HEK293 (cell line): ENCODE measurements around the gene PVALEF.

Source experiments
- CTCF ChIA-PET: fragments of 350-600 bp; formaldehyde crosslinking; extraction: SDS; loops from one replicate; lab custom pipeline; 2021; ENCODE audit warnings: antibody characterized with exemption; lab: Yijun Ruan, JAX
- POLR2A ChIA-PET: fragments of 300-600 bp; formaldehyde crosslinking; extraction: SDS; loops from one replicate; lab custom pipeline; 2020; ENCODE audit warnings: antibody characterized with exemption, inconsistent platforms; lab: Yijun Ruan, JAX
- H3K27ac ChIP-seq: fragments of 200-500 bp; sonication (Bioruptor generic); 2 replicates; pipeline ENCODE4 v1.5.1; 2014; ENCODE audit warnings: low read depth, low read length, control low read depth, inconsistent platforms; ENCODE audit errors: extremely low read depth
- H3K36me3 ChIP-seq, 2 experiments: fragments of 200-500 bp in 1 of 2; sonication (Bioruptor generic) in 1 of 2; 1 replicate in 1 of 2; 2 replicates in 1 of 2; pipeline ENCODE4 v1.5.1; 2014 to 2017; ENCODE audit warnings: inconsistent platforms in 2 of 2, low read length in 2 of 2; ENCODE audit not compliant: control insufficient read depth in 2 of 2, insufficient read depth in 1 of 2
- H3K4me1 ChIP-seq: fragments of 200-500 bp; sonication (Bioruptor generic); 2 replicates; pipeline ENCODE4 v1.5.1; 2014; ENCODE audit warnings: mild to moderate bottlenecking, low read length, inconsistent platforms; ENCODE audit not compliant: control insufficient read depth, insufficient read depth
- H3K4me3 ChIP-seq: 2 replicates; pipeline ENCODE4 v1.5.1; 2011; ENCODE audit warnings: low read depth, mild to moderate bottlenecking, control low read depth, low read length, moderate library complexity
- H3K9me3 ChIP-seq: fragments of 200-500 bp; sonication (Bioruptor generic); 2 replicates; pipeline ENCODE4 v1.5.1; 2014; ENCODE audit warnings: low read depth, low read length, inconsistent platforms; ENCODE audit not compliant: control insufficient read depth, insufficient read depth
- CTCF ChIP-seq: fragments of 450-650 bp; formaldehyde crosslinking; IDR thresholded peaks from 2 replicates; pipeline ENCODE4 v1.5.1; 2016; ENCODE audit warnings: missing biosample characterization, missing genetic modification characterization
- ELK4 ChIP-seq: IDR thresholded peaks from 2 replicates; pipeline ENCODE4 v1.6.1; 2011; ENCODE audit warnings: mild to moderate bottlenecking, low read depth, low read length, borderline replicate concordance
- GLIS2 ChIP-seq: fragments of 450-650 bp; formaldehyde crosslinking; IDR thresholded peaks from 2 replicates; pipeline ENCODE4 v1.5.1; 2016; ENCODE audit warnings: missing biosample characterization, missing genetic modification characterization
- KLF7 ChIP-seq: fragments of 450-650 bp; formaldehyde crosslinking; IDR thresholded peaks from 2 replicates; pipeline ENCODE4 v1.5.1; 2016; ENCODE audit warnings: missing biosample characterization, missing genetic modification characterization, borderline replicate concordance
- KLF8 ChIP-seq: fragments of 450-650 bp; formaldehyde crosslinking; IDR thresholded peaks from 2 replicates; pipeline ENCODE4 v1.5.1; 2016; ENCODE audit warnings: missing biosample characterization, missing genetic modification characterization
- PATZ1 ChIP-seq: fragments of 450-650 bp; formaldehyde crosslinking; IDR thresholded peaks from 2 replicates; pipeline ENCODE4 v1.5.1; 2016; ENCODE audit warnings: missing biosample characterization, missing genetic modification characterization
- PRDM4 ChIP-seq: fragments of 450-650 bp; formaldehyde crosslinking; IDR thresholded peaks from 2 replicates; pipeline ENCODE4 v1.5.1; 2017; ENCODE audit warnings: missing biosample characterization, missing genetic modification characterization
- WT1 ChIP-seq: fragments of 450-650 bp; formaldehyde crosslinking; IDR thresholded peaks from 2 replicates; pipeline ENCODE4 v1.5.1; 2016; ENCODE audit warnings: missing biosample characterization, missing genetic modification characterization
- ZFHX2 ChIP-seq: fragments of 450-650 bp; formaldehyde crosslinking; conservative IDR thresholded peaks from 2 replicates; pipeline ENCODE4 v1.5.1; 2016; ENCODE audit warnings: missing biosample characterization, missing genetic modification characterization
- ZFP3 ChIP-seq: fragments of 450-650 bp; formaldehyde crosslinking; IDR thresholded peaks from 2 replicates; pipeline ENCODE4 v1.5.1; 2016; ENCODE audit warnings: low read depth, missing biosample characterization, missing genetic modification characterization
- ZNF366 ChIP-seq: fragments of 450-650 bp; formaldehyde crosslinking; conservative IDR thresholded peaks from 2 replicates; pipeline ENCODE4 v1.5.1; 2016; ENCODE audit warnings: missing biosample characterization, missing genetic modification characterization
- ZNF37A ChIP-seq: fragments of 450-650 bp; IDR thresholded peaks from 2 replicates; pipeline ENCODE4 v1.5.1; 2018; ENCODE audit warnings: missing biosample characterization, missing genetic modification characterization
- ZNF423 ChIP-seq: fragments of 450-650 bp; formaldehyde crosslinking; IDR thresholded peaks from 2 replicates; pipeline ENCODE4 v1.5.1; 2016; ENCODE audit warnings: missing biosample characterization, missing genetic modification characterization
- ZNF426 ChIP-seq: fragments of 450-650 bp; formaldehyde crosslinking; IDR thresholded peaks from 2 replicates; pipeline ENCODE4 v1.5.1; 2017; ENCODE audit warnings: missing biosample characterization, missing genetic modification characterization, mild to moderate bottlenecking, inconsistent platforms, moderate library complexity
- ZNF530 ChIP-seq: fragments of 450-650 bp; formaldehyde crosslinking; IDR thresholded peaks from 2 replicates; pipeline ENCODE4 v1.5.1; 2016; ENCODE audit warnings: low read depth, missing biosample characterization, missing genetic modification characterization
- ZSCAN4 ChIP-seq: fragments of 450-650 bp; formaldehyde crosslinking; IDR thresholded peaks from 2 replicates; pipeline ENCODE4 v1.5.1; 2017; ENCODE audit warnings: missing biosample characterization, missing genetic modification characterization

PVALEF gene

GRCh38 chr17:81191116-81191515 is 25.8 kb downstream of the PVALEF start:
- H3K4me1 ChIP-seq: no peaks in the 10 kb centered on the region
- ChIA-PET CTCF (interaction anchor here (1.6 to 2.0 kb wide), 2 partner anchors 10 to 49 kb away, joined by 10 to 12 read pairs; no protein-coding TSS in a partner anchor), POLR2A (interaction anchor here (0.5 to 1.5 kb wide), 2 partner anchors 11 to 197 kb away, joined by 3 to 4 read pairs; no protein-coding TSS in a partner anchor)
- H3K27ac ChIP-seq: no peak overlapping the region
- H3K4me3 ChIP-seq: no peak overlapping the region
- TF ChIP-seq GLIS2 (tag by site-specific recombination) (0 out of 2 replicates have a peak, but pooled peaks have one; percentile 2), CTCF (tag by site-specific recombination) (no peak)
- H3K9me3 ChIP-seq: no peaks in the 10 kb centered on the region
- H3K36me3 ChIP-seq: peaks cover 0 to 70% of the 10 kb centered on the region in 2 experiments; a peak in 1 of 3 replicates

GRCh38 chr17:81191646-81192045 is 26.3 kb downstream of the PVALEF start:
- H3K27ac ChIP-seq: no peak overlapping the region
- POLR2A ChIA-PET: interaction anchor here (1.5 kb wide), 1 partner anchor 11 kb away, joined by 3 read pairs; no protein-coding TSS in a partner anchor
- TF ChIP-seq KLF7 (tag by site-specific recombination): no peak
- no peak for TF ChIP-seq ZSCAN4 (tag by site-specific recombination)
- TF ChIP-seq ZNF366: no peak
- TF ChIP-seq ZNF423 (tag by site-specific recombination): no peak
- no peak for TF ChIP-seq GLIS2 (tag by site-specific recombination)
- TF ChIP-seq ZNF426 (tag by site-specific recombination): no peak
- TF ChIP-seq PRDM4 (tag by site-specific recombination): no peak
- TF ChIP-seq, all 188 proteins: peak for 0
- peaks cover 0 to 75% of the 10 kb centered on the region in 2 experiments; a peak in 1 of 3 replicates for H3K36me3 ChIP-seq
- no peaks in the 10 kb centered on the region for H3K4me1 ChIP-seq
- CTCF ChIA-PET: interaction anchor here (2.0 kb wide), 1 partner anchor 49 kb away, joined by 10 read pairs; no protein-coding TSS in a partner anchor
- H3K4me3 ChIP-seq: no peak overlapping the region
- H3K9me3 ChIP-seq: no peaks in the 10 kb centered on the region

GRCh38 chr17:81192386-81193050 is 27.2 kb downstream of the PVALEF start:
- Histone ChIP-seq H3K27ac (no peak overlapping the region), H3K36me3 (peaks cover 0 to 84% of the 10 kb centered on the region in 2 experiments; a peak in 1 of 3 replicates), H3K9me3 (no peaks in the 10 kb centered on the region), H3K4me3 (no peak overlapping the region), H3K4me1 (no peaks in the 10 kb centered on the region)
- ChIA-PET POLR2A (no interaction called here), CTCF (interaction anchor here (0.6 to 2.0 kb wide), 3 partner anchors 50 to 293 kb away, joined by 3 to 10 read pairs (median 3); no protein-coding TSS in a partner anchor)
- peak; percentile 11; the same call in 1 of the 2 replicates for TF ChIP-seq KLF8
- no peak for TF ChIP-seq WT1

GRCh38 chr17:81193051-81193410 is 27.7 kb downstream of the PVALEF start:
- H3K4me1 ChIP-seq: no peaks in the 10 kb centered on the region
- no peaks in the 10 kb centered on the region for H3K9me3 ChIP-seq
- peaks cover 0 to 89% of the 10 kb centered on the region in 2 experiments; a peak in 1 of 3 replicates for H3K36me3 ChIP-seq
- no peak overlapping the region for H3K4me3 ChIP-seq
- ChIA-PET CTCF (interaction anchor here (0.6 to 1.2 kb wide), 3 partner anchors 20 to 292 kb away, joined by 3 to 5 read pairs (median 3); no protein-coding TSS in a partner anchor), POLR2A (no interaction called here)
- H3K27ac ChIP-seq: no peak overlapping the region
- TF ChIP-seq PATZ1 (no peak), ZFP3 (tag by site-specific recombination) (no peak), KLF8 (0 out of 2 replicates have a peak, but pooled peaks have one; percentile 4), ELK4 (no peak), ZNF530 (no peak), ZFHX2 (no peak), ZNF37A (no peak), GLIS2 (tag by site-specific recombination) (0 out of 2 replicates have a peak, but pooled peaks have one; percentile 20)
